Panc1 (cell line): ENCODE measurements around the gene PTPRF.

Experiments used
- POLR2AphosphoS5 ChIP-seq: IDR thresholded peaks from 2 replicates; pipeline ENCODE4 v1.6.1; 2012; ENCODE audit warnings: mild to moderate bottlenecking, low read depth, low read length, moderate library complexity
- TF ChIP-seq, protein P1 (sequence below): fragments of 450-650 bp; IDR thresholded peaks from 2 replicates; pipeline ENCODE4 v1.5.1; 2017; ENCODE audit warnings: mild to moderate bottlenecking

DNA sequence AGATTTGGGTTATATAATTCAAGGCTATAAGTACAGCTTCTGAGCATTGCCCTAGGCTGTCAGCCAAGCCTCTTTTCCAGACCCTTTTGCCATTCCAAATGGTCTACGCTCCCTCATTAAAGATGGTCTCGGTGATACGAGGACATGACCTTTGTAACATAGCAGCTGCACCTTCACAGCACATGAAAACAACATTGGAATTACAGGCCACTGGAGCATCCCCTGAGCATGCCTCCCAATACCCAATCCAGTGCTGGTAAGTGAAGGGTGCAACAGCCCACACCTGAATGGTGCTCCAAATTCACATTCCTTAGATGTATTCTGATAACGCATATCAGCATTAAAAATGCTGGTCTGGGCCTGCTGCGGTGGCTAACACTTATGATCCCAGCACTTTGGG, 20.1 kb upstream of the PTPRF start:
- TF ChIP-seq, protein P1, sequence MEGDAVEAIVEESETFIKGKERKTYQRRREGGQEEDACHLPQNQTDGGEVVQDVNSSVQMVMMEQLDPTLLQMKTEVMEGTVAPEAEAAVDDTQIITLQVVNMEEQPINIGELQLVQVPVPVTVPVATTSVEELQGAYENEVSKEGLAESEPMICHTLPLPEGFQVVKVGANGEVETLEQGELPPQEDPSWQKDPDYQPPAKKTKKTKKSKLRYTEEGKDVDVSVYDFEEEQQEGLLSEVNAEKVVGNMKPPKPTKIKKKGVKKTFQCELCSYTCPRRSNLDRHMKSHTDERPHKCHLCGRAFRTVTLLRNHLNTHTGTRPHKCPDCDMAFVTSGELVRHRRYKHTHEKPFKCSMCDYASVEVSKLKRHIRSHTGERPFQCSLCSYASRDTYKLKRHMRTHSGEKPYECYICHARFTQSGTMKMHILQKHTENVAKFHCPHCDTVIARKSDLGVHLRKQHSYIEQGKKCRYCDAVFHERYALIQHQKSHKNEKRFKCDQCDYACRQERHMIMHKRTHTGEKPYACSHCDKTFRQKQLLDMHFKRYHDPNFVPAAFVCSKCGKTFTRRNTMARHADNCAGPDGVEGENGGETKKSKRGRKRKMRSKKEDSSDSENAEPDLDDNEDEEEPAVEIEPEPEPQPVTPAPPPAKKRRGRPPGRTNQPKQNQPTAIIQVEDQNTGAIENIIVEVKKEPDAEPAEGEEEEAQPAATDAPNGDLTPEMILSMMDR: no peak
- TF ChIP-seq POLR2AphosphoS5: no peak
